Breast epithelium (tissue), 4 donors: ENCODE data around the gene TMEM106C. TPM values are rescaled to one million over a fixed set of nuclear protein-coding genes. Genes with fewer than 3 reads are reported as not detected.

ENCODE experiments used
- DNase-seq, 2 donors: peaks; one replicate each; pipeline ENCODE4 v3.0.0-alpha.2; 2019; ENCODE audit warnings: low spot score in 2 of 2
- H3K27ac ChIP-seq, 2 donors: fragments of 200-600 bp; sonication (generic) in 1 of 2; one replicate each; pipeline ENCODE4 v1.5.1; 2016 to 2019; ENCODE audit warnings: mild to moderate bottlenecking in 1 of 2
- H3K27me3 ChIP-seq, 2 donors: fragments of 200-600 bp; sonication (generic) in 1 of 2; one replicate each; pipeline versions ENCODE4 v1.5.1 to v1.6.0; 2017 to 2019; ENCODE audit warnings: control low read depth in 1 of 2, mild to moderate bottlenecking in 1 of 2
- H3K36me3 ChIP-seq: fragments of 200-600 bp; one replicate; pipeline ENCODE4 v1.5.1; 2019
- H3K4me1 ChIP-seq, 2 donors: fragments of 200-600 bp; sonication (generic); one replicate each; pipeline ENCODE4 v1.5.1; 2016 to 2019; ENCODE audit warnings: control low read depth in 1 of 2
- H3K4me3 ChIP-seq, 3 donors: fragments of 200-600 bp; sonication (generic); 1 replicate in 2 of 3; 2 replicates in 1 of 3; pipeline ENCODE4 v1.5.1; 2016 to 2019; ENCODE audit warnings: mild to moderate bottlenecking in 3 of 3, moderate library complexity in 2 of 3
- H3K9me3 ChIP-seq, 2 donors: fragments of 200-600 bp; sonication (generic) in 1 of 2; one replicate each; pipeline ENCODE4 v1.5.1; 2016 to 2019; ENCODE audit warnings: control low read depth in 1 of 2
- CTCF ChIP-seq, 3 donors: fragments of 450-650 bp; IDR thresholded peaks; one replicate each; pipeline ENCODE4 v1.5.1; 2016 to 2017; ENCODE audit warnings: antibody characterized with exemption in 3 of 3, mild to moderate bottlenecking in 3 of 3, moderate library complexity in 3 of 3
- POLR2A ChIP-seq: fragments of 450-650 bp; IDR thresholded peaks from one replicate; pipeline ENCODE4 v1.6.1; 2016; ENCODE audit warnings: antibody characterized with exemption, mild to moderate bottlenecking, moderate library complexity
- POLR2AphosphoS5 ChIP-seq, 3 donors: sonication (generic); formaldehyde crosslinking; IDR thresholded peaks; one replicate each; pipeline ENCODE4 v1.6.1; 2017; ENCODE audit warnings: antibody characterized with exemption in 3 of 3
- intact Hi-C: fragments of 100-400 bp; cut with DNase I; formaldehyde crosslinking; loops from one replicate; pipeline ENCODE4 v1.15.1; 2023; ENCODE audit warnings: low total_unique reads
- total RNA-seq, 3 donors: library from RNA; depleted of rRNA; stranded (reverse); fragments of >200 nt; gene quantifications; one replicate each; pipeline ENCODE4 v1.1.0, GENCODE V29; 2016

The TMEM106C gene
- total RNA-seq, 3 donors from 2014 or later = 35.2 to 131 (median 73.4) TPM

GRCh38 chr12:48012070-48012469, 48.7 kb downstream of the TMEM106C start:
- H3K27me3 ChIP-seq = no peaks in the 10 kb centered on the region
- no peak for DNase-seq
- H3K4me1 ChIP-seq = no peaks in the 10 kb centered on the region
- no peak overlapping the region for H3K4me3 ChIP-seq
- H3K27ac ChIP-seq = no peak overlapping the region
- H3K36me3 ChIP-seq = no peaks in the 10 kb centered on the region
- TF ChIP-seq POLR2A (no peak), CTCF (IDR thresholded peaks at IDR 0.05) (no peak), POLR2AphosphoS5 (IDR thresholded peaks at IDR 0.05) (no peak)
- intact Hi-C loops = no loop called here
- no peaks in the 10 kb centered on the region for H3K9me3 ChIP-seq

- Histone ChIP-seq H3K27ac (no peak overlapping the region), H3K4me3 (no peak overlapping the region), H3K27me3 (no peaks in the 10 kb centered on the region), H3K9me3 (no peaks in the 10 kb centered on the region), H3K36me3 (no peaks in the 10 kb centered on the region), H3K4me1 (no peaks in the 10 kb centered on the region)
- no peak for TF ChIP-seq CTCF (IDR thresholded peaks at IDR 0.05)
- no peak for TF ChIP-seq POLR2A
- no peak for DNase-seq
- intact Hi-C loops = no loop called here
Measured at GRCh38 chr12:48013287-48013686, 49.9 kb downstream of the TMEM106C start.

GRCh38 chr12:48015129-48015528, 51.7 kb downstream of the TMEM106C start:
- intact Hi-C loops = no loop called here
- H3K4me1 ChIP-seq = no peaks in the 10 kb centered on the region
- no peak for DNase-seq
- no peaks in the 10 kb centered on the region for H3K36me3 ChIP-seq
- H3K9me3 ChIP-seq = no peaks in the 10 kb centered on the region
- H3K27ac ChIP-seq = no peak overlapping the region
- H3K4me3 ChIP-seq = no peak overlapping the region
- TF ChIP-seq POLR2AphosphoS5 (IDR thresholded peaks at IDR 0.05) (no peak), POLR2A (no peak), CTCF (IDR thresholded peaks at IDR 0.05) (no peak)
- H3K27me3 ChIP-seq = no peaks in the 10 kb centered on the region

- H3K9me3 ChIP-seq = no peaks in the 10 kb centered on the region
- H3K27ac ChIP-seq = no peak overlapping the region
- H3K4me1 ChIP-seq = no peaks in the 10 kb centered on the region
- TF ChIP-seq POLR2A = no peak
- TF ChIP-seq CTCF (IDR thresholded peaks at IDR 0.05) = no peak
- no peak for TF ChIP-seq POLR2AphosphoS5 (IDR thresholded peaks at IDR 0.05)
- H3K4me3 ChIP-seq = no peak overlapping the region
- DNase-seq = no peak
- no peaks in the 10 kb centered on the region for H3K36me3 ChIP-seq
- H3K27me3 ChIP-seq = no peaks in the 10 kb centered on the region
- intact Hi-C loops = no loop called here
Measured at GRCh38 chr12:48015954-48016353, 52.6 kb downstream of the TMEM106C start.

GRCh38 chr12:48016373-48017020, 53.1 kb downstream of the TMEM106C start:
- H3K36me3 ChIP-seq = no peaks in the 10 kb centered on the region
- intact Hi-C loops = no loop called here
- TF ChIP-seq CTCF (IDR thresholded peaks at IDR 0.05) (no peak), POLR2A (no peak), POLR2AphosphoS5 (IDR thresholded peaks at IDR 0.05) (no peak)

More at GRCh38 chr12:48016373-48017020, 53.1 kb downstream of the TMEM106C start:
- Histone ChIP-seq H3K9me3 (no peaks in the 10 kb centered on the region), H3K27ac (no peak overlapping the region), H3K4me3 (no peak overlapping the region), H3K4me1 (no peaks in the 10 kb centered on the region), H3K27me3 (no peaks in the 10 kb centered on the region)
- DNase-seq = no peak
